ENCODE measurements around the gene APOA4.

DNA sequence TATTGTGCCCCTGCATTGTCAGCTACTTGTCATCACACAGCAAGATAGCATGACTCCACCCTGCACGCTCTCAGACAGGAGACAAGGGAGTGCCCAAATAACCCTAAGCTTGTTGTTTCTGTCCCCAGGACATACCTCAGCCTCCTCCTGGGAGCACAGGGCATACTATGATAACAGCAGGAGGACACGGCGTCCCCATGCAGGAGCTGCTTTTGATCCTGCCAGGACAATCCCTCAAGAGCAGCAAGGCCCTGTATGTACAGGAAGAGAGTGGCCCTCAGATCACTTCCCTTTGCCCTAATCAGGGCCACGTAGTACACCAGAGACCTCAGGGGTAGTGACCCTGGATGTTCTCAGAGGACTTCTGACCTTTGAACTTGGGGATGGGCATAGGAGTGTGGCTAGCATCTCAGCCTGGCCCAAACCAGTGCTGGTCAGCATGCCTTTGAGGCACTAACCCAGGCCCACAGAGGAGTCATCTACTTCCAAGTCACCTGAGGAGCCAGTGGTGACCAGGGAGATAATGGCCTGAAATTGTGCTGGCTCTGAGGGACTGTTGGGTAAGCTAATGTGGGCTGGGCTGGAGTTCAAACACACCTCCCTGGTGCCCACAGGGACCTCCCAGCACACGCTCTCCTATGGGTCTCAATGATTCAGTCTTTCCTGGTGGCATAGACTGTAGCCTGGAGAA is 9.2 kb downstream of the APOA4 start:
- TF ChIP-seq CTCF (IDR thresholded peaks at IDR 0.05; ENCODE audit: poor library complexity, severe bottlenecking) = no peak
- no peak for TF ChIP-seq POLR2AphosphoS5 (IDR thresholded peaks at IDR 0.05)
- TF ChIP-seq RAD21 (conservative IDR thresholded peaks at IDR 0.05) = no peak
- TF ChIP-seq EZH2 (IDR thresholded peaks at IDR 0.05; ENCODE audit: borderline replicate concordance, insufficient read depth, low read length, poor library complexity, severe bottlenecking) = no peak
- TF ChIP-seq SMC3 (conservative IDR thresholded peaks at IDR 0.05; ENCODE audit: poor library complexity) = no peak
- no peak for TF ChIP-seq EP300 (conservative IDR thresholded peaks at IDR 0.05; ENCODE audit: poor library complexity, severe bottlenecking)
- TF ChIP-seq, protein P1, sequence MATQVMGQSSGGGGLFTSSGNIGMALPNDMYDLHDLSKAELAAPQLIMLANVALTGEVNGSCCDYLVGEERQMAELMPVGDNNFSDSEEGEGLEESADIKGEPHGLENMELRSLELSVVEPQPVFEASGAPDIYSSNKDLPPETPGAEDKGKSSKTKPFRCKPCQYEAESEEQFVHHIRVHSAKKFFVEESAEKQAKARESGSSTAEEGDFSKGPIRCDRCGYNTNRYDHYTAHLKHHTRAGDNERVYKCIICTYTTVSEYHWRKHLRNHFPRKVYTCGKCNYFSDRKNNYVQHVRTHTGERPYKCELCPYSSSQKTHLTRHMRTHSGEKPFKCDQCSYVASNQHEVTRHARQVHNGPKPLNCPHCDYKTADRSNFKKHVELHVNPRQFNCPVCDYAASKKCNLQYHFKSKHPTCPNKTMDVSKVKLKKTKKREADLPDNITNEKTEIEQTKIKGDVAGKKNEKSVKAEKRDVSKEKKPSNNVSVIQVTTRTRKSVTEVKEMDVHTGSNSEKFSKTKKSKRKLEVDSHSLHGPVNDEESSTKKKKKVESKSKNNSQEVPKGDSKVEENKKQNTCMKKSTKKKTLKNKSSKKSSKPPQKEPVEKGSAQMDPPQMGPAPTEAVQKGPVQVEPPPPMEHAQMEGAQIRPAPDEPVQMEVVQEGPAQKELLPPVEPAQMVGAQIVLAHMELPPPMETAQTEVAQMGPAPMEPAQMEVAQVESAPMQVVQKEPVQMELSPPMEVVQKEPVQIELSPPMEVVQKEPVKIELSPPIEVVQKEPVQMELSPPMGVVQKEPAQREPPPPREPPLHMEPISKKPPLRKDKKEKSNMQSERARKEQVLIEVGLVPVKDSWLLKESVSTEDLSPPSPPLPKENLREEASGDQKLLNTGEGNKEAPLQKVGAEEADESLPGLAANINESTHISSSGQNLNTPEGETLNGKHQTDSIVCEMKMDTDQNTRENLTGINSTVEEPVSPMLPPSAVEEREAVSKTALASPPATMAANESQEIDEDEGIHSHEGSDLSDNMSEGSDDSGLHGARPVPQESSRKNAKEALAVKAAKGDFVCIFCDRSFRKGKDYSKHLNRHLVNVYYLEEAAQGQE (IDR thresholded peaks at IDR 0.05; ENCODE audit: borderline replicate concordance) = no peak
